H4 (cell line): ENCODE results near the gene FUT1. TPM values are rescaled to one million over a fixed set of nuclear protein-coding genes. Genes with fewer than 3 reads are reported as not detected.

Experiments
- DNase-seq: peaks from one replicate; pipeline ENCODE4 v3.0.0-alpha.2; 2015; ENCODE audit warnings: low spot score
- total RNA-seq: library from RNA; depleted of rRNA; stranded (reverse); fragments of >200 nt; shearing (Covaris generic); gene quantifications from 2 replicates; pipeline ENCODE4 v1.2.3, GENCODE V29; 2014

Gene FUT1
- total RNA-seq, 1 experiment from 2014 or later = 0.25 TPM

- DNase-seq = no peak
Observed at GRCh38 chr19:48741129-48741999, 11.1 kb downstream of the FUT1 start.

- no peak for DNase-seq
Observed at GRCh38 chr19:48740164-48740972, 12.1 kb downstream of the FUT1 start, which contains the start of gene RASIP1. RASIP1 (minus strand) TSS chr19:48740610; CDS start chr19:48740282, 328 bp downstream.

DNA sequence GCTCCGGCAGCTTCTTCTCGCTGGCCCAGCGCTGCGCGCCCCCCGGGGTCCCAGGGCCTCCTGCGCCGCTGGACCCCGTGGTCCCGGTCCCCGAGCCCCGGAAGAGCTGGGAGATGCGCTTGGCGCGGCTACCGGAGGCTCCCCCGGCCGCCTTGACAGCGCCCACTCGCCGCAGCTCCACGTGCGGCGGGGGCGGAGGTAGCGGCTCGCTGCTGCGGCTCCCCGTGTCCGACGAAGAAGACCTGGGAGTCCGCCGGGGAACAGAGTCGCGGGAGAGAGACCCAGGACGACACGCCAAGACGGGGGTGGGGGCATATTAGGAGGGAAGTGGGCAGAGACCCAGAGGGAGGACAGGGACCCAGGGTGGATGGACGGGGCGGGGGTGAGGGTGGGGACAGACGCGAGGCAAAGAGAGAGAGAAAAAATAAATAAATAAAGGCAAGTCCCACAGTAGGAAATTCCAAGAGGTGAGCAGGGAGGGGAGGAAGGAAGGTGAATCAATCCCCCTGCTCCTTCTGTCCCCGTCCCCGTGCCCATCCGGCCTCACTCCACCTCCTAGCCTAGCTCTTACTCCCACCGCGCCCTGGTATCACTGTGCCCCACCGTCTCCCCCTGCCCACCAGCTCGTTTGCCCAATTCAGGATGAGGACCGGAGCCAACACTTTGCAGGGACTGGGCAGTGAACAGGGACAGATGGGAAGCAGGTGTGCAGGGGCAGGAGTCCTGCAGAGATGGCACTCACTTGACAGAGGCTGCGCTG, 12.9 kb downstream of the FUT1 start:
- DNase-seq = no peak

DNA sequence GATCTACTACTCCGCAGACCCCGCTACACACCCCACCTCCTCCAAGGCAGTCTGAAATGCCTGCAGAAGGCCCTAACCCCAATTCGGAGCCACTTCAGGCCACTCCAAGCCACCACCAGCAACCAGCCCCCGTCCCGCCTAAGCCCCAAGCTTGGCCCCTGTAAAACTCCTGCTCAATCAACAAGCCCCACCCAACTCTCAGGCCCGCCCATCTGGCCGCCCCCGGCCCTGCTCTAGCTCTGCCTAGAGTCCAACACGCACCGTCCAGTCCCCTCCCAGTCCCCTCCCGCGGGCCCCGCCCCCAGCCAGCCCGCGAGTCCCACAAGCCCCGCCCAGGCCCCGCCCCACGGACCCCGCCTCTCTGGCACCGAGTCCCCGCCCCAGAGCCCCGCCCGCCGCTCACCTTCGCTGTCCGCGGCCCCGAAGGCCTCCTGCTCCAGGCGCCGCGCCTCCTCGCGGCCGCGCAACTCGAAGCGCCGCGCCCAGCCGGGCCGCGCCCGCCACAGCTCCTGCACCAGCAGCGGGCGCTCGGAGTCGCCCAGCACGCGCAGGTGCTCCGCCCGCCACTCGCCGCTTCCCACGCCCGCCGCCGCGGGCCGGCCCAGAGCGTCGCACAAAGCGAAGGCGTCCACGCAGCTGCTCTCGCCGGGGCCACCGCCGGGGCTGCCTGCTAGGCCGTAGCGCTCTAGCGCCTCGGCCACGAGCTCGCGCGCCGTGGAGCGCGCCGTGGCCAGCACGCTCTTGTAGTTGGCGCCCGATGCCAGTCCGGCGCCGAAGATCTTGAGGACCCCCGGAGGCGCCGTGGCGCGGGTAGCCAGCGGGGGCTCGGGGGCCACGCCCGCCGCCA, 13.7 kb downstream of the FUT1 start:
- peak; percentile 81 for DNase-seq

DNA sequence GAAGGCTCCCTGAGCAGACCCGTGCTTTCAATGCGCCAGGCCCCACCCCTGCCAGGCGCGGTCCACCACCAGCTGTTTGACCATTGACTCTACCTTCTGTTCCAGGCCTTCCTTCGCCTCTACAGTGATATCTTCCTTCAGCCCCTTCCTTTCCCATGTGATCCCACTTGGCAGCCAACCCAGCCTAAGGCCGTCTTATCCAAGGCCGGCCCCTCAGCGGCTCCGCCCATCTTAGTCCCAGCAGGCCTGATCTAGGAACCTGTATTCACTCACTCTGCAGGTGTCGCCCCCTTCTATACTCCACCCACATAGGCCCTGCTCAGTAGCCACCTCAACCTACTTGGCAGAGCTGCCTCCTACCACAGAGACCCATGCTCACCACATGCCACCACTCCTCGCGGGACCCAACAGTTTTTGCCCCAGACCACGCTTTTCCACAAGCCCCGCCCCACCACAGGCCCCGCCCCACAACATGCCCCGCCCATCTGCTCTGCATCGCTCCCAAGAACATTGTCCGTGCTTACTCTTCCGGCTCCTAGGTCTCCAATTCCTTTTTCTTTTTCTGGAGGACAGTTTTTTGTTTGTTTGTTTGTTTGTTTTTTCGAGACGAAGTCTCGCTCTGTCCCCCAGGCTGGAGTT, 15.0 kb downstream of the FUT1 start:
- DNase-seq = no peak

DNA sequence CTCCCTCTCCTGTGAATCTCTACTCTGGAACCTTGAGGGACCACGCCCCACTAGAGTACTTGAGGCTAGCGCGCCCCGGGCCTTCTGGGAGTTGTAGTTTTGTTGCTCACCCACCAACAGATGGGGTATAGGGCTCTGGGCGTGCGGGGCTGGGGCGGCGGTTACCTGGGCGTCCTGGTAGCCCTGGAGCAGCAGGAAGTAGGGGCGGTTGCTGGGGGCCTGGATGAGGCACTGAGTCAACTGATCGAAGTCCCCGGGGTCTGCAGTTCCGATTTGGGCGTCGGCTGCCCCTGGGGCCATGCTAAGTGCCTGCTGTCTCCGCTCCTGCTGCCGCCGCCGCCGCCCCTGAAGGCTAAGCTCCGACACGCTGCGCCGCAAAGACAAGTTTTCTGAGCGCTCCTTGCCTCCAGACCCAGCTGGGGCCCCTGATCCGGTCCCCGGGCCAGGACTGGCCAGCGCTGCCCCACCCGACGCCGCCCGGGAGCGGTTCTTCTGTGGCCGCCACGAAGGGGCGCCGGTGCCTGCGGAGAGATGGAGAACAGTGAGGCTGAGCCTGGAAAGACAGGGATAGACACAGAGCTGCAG, 17.3 kb downstream of the FUT1 start:
- no peak for DNase-seq

DNA sequence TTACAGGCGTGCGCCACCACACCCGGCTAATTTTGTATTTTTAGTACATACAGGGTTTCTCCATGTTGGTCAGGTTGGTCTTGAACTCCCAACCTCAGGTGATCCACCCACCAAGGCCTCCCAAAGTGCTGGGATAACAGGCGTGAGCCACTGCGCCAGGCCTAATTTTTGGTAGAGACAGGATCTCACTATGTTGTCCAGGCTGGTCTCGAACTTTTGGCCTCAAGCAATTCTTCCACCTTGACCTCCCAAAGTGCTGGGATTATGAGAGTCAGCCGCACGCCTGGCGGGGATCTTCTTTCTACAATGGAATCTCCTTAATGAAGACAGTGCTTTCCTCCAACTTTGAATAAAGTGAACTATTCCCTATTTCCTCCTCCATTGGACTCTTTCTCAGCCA, 17.8 kb downstream of the FUT1 start:
- DNase-seq = no peak

- DNase-seq = no peak
Observed at GRCh38 chr19:48731452-48731851, 21.0 kb downstream of the FUT1 start.

- no peak for DNase-seq
Observed at GRCh38 chr19:48728911-48729664, 23.4 kb downstream of the FUT1 start.

DNA sequence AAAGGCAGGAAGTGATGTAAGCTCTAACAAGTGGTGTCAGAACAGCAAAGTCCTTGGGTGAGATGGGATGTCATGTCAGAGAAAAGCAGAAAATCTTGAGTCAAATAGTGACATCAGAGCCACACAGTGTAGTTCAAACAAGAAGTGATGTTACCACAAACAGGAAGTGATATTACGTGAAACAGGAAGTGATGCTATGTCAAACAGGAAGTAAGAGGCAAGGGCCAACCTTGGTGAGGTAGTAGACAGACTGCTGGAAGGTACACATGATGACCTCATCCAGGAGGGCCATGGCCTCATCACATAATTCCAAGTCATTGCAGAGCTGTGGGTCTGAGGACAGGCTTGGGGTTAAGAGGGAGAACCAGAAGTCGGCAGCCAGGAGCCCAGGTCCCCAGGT, 25.9 kb downstream of the FUT1 start:
- DNase-seq = peak; percentile 48

- peak; percentile 96 for DNase-seq
Observed at GRCh38 chr19:48724796-48725753, 27.4 kb downstream of the FUT1 start.

DNA sequence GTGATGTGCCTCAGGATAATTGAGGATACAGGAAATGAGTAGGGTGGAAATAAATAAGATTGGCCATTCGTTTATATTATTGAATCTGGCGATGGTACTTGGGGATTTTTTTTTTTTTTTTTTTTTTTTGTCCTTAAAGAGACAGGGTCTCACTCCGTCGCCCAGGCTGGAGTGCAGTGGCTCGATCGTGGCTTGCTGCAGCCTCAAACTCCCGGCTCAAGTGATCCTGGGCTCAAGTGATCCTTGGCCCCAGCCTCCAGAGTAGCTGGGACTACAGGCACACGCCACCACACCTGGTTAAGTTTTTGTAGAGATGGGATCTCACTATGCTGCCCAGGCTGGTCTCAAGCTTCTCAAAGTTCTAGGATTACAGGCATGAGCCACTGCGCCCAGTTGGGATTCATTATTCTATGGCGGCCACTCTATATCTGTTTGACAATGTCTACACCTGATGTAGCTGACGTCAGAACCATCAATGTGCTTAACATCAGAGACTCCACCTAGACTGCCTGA, 30.2 kb downstream of the FUT1 start:
- no peak for DNase-seq

GRCh38 chr19:48720613-48721296, 31.7 kb downstream of the FUT1 start:
- DNase-seq = peak; percentile 100

DNA sequence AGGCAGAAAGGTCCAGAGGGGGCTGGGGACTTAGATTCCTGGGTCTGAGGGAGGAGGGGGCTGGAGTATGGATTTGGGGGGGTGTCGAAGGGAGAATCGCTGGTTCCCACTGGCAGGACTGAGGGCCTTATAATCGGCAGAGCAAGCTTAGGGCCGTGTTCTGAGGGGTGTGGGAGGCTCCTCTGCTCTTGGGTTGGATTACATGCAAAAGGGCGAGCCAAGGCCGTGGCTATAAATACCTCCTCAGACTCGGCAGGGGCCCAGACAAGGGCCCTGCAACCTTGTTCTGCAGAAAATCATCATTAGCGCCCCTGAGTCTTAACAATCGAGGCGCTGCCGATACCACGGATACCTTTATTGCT, 32.2 kb downstream of the FUT1 start:
- no peak for DNase-seq

DNA sequence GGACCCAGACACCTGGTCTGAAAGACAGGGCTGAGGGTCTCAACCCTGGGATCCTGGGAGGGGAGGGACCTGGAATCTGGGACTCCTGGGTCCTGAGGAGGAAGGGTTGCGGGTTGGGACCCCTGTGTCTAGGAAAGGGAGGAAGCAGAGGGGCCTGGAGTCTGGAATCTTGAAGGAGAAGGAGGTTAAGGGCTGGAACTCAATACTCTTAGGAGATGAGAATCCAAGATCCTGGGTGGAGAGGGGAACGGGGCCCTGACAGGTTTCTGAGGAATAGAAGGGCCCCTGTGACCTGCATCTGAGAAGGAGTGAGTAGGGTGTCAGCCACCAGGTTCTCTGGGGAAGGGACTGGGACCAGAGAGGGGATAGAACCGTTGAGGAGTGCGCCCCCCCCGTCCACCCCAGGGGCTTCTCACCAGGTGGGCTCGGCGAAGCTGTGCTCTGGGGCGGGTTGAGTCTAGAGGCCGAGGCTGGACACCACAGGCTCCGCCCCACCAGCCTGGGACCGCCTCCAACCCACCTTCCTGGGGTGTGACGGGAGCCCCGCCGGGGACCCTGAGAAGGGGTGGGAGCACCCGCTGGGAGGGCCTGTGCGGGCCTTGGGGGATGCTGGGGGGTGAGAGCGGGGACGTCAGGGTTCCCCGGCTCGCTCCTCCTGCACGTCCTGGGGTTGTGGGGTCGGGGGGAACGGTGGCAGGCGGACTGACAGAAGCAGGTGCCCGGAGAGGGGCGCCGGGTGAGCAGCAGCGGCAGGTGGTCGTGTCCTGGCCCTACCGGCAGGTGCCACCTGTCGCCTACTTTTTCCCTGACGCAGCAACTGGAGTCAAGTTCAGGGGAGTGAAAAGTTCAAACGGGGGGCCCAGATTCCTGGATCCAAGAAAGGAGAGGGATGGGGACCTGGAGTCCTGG, 32.9 kb downstream of the FUT1 start, which contains the start of gene MAMSTR:
TSS of gene MAMSTR (minus strand) at position 463 of the 909 bp plus-strand sequence. CDS start 694 bp downstream, outside the sequence.
- DNase-seq = no peak

DNA sequence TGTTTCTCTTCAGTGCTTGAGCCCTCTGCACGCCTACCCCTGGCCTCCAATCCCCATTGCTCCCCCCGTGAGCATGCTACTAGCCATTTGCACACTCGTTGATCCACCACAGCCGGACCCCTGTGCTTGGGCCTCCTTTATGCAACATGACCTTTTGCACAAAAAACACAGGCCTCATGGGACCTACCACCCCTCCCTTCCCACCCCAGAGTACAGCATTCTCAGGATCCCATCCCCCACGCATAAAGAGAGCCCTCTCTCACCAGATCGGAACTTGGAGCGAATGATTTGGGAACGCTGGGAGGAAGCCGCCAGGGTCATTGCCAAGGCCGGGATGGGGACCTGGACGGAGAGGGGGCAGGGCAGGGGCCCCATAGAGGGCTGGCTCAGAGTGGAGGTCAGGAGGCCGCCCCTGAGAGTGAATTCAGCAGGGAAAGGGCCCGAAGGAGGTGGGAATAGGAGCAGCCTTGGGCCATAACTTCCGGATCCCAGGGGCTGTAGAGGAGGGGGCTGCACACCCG, 33.7 kb downstream of the FUT1 start:
- no peak for DNase-seq
